IMR-90 (cell line): ENCODE measurements around the gene CASZ1.

Experiments used
- BHLHE40 ChIP-seq: fragments of 150-350 bp; IDR thresholded peaks from 2 replicates; pipeline ENCODE4 v1.6.1; 2016; ENCODE audit warnings: mild to moderate bottlenecking, low read depth, low read length
- MAFK ChIP-seq: IDR thresholded peaks from 2 replicates; pipeline ENCODE4 v1.6.1; 2012; ENCODE audit warnings: low read depth, low read length, improper control_type of control experiment
- POLR2A ChIP-seq: IDR thresholded peaks from 2 replicates; pipeline ENCODE4 v1.6.1; 2012; ENCODE audit warnings: mild to moderate bottlenecking, low read depth, low read length
- RAD21 ChIP-seq: IDR thresholded peaks from 2 replicates; pipeline ENCODE4 v1.6.1; 2012; ENCODE audit warnings: low read length, improper control_type of control experiment
- RFX5 ChIP-seq: IDR thresholded peaks from 2 replicates; pipeline ENCODE4 v1.8.0; 2012; ENCODE audit warnings: low read depth, mild to moderate bottlenecking, low read length, moderate library complexity
- SMC3 ChIP-seq: fragments of 150-350 bp; IDR thresholded peaks from 2 replicates; pipeline ENCODE4 v1.6.1; 2016; ENCODE audit warnings: low read depth, mild to moderate bottlenecking, antibody characterized with exemption, low read length, moderate library complexity
- TF ChIP-seq, protein P1 (sequence below): conservative IDR thresholded peaks from 2 replicates; pipeline ENCODE4 v1.5.1; 2012; ENCODE audit warnings: mild to moderate bottlenecking, low read depth, low read length, improper control_type of control experiment

DNA sequence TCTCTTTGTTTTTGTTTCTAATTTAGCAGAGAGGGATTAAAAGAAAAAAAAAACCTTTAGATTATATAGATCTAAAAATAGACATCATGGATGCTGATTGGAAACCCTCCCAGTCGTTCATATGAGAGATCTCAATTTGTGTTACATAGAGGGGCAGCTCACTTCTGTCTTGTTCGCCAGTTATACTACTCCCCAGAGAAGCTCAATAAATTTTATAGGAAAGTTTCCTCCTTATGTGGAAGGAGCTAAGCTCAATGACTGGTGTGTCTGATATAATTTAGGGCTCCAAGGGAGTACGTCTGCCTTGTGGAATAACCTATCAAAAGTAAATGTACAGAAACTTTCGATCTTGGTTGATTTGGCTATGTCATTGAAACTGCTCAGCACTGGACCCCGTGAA lies 204.1 kb downstream of the CASZ1 start:
- TF ChIP-seq, protein P1, sequence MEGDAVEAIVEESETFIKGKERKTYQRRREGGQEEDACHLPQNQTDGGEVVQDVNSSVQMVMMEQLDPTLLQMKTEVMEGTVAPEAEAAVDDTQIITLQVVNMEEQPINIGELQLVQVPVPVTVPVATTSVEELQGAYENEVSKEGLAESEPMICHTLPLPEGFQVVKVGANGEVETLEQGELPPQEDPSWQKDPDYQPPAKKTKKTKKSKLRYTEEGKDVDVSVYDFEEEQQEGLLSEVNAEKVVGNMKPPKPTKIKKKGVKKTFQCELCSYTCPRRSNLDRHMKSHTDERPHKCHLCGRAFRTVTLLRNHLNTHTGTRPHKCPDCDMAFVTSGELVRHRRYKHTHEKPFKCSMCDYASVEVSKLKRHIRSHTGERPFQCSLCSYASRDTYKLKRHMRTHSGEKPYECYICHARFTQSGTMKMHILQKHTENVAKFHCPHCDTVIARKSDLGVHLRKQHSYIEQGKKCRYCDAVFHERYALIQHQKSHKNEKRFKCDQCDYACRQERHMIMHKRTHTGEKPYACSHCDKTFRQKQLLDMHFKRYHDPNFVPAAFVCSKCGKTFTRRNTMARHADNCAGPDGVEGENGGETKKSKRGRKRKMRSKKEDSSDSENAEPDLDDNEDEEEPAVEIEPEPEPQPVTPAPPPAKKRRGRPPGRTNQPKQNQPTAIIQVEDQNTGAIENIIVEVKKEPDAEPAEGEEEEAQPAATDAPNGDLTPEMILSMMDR, result no peak
- TF ChIP-seq POLR2A (no peak), RAD21 (no peak), RFX5 (no peak), MAFK (no peak), BHLHE40 (no peak), SMC3 (no peak)
